ENCODE measurements around the gene LAMA5.

LAMA5 gene

GRCh38 chr20:62333820-62334595 is 33.1 kb downstream of the LAMA5 start:
- in situ Hi-C loops (cut with HindIII; ENCODE audit: low sequenced_read_pairs), result no loop called here
- DNase-seq (ENCODE audit: low read depth), result no peak
- H3K4me3 ChIP-seq (ENCODE audit: low read depth, low read length), result no peak overlapping the region
- TF ChIP-seq CTCF (IDR thresholded peaks at IDR 0.05; ENCODE audit: low read depth, low read length, missing control alignments), result no peak

- no peak for DNase-seq (ENCODE audit: low read depth)
- in situ Hi-C loops (cut with HindIII; ENCODE audit: low sequenced_read_pairs), result no loop called here
- TF ChIP-seq CTCF (IDR thresholded peaks at IDR 0.05; ENCODE audit: low read depth, low read length, missing control alignments), result no peak
- no peak overlapping the region for H3K4me3 ChIP-seq (ENCODE audit: low read depth, low read length)
These were observed 33.9 kb downstream of the LAMA5 start for GRCh38 chr20:62332989-62333819.

GRCh38 chr20:62332421-62332820 is 34.7 kb downstream of the LAMA5 start:
- TF ChIP-seq CTCF (IDR thresholded peaks at IDR 0.05; ENCODE audit: low read depth, low read length, missing control alignments), result no peak
- in situ Hi-C loops (cut with HindIII; ENCODE audit: low sequenced_read_pairs), result no loop called here

GRCh38 chr20:62331347-62331746 is 35.8 kb downstream of the LAMA5 start:
- no peak overlapping the region for H3K4me3 ChIP-seq (ENCODE audit: low read depth, low read length)
- TF ChIP-seq CTCF (IDR thresholded peaks at IDR 0.05; ENCODE audit: low read depth, low read length, missing control alignments), result no peak
- in situ Hi-C loops (cut with HindIII; ENCODE audit: low sequenced_read_pairs), result no loop called here
- no peak for DNase-seq (ENCODE audit: low read depth)

More at GRCh38 chr20:62332421-62332820, 34.7 kb downstream of the LAMA5 start:
- no peak overlapping the region for H3K4me3 ChIP-seq (ENCODE audit: low read depth, low read length)
- DNase-seq (ENCODE audit: low read depth), result no peak

- H3K4me3 ChIP-seq (ENCODE audit: low read depth, low read length), result no peak overlapping the region
- in situ Hi-C loops (cut with HindIII; ENCODE audit: low sequenced_read_pairs), result no loop called here
- TF ChIP-seq CTCF (IDR thresholded peaks at IDR 0.05; ENCODE audit: low read depth, low read length, missing control alignments), result no peak
- DNase-seq (ENCODE audit: low read depth), result no peak
These were observed 36.4 kb downstream of the LAMA5 start for GRCh38 chr20:62330576-62331317.

Data from astrocyte of the cerebellum (primary cell).